Ramos (cell line): ENCODE results near the gene AKAP9.
"Not testable (repeated sequence)": the region's sequence is repeated elsewhere in the genome, so short reads cannot be mapped to it uniquely, and the experiment has no call there.

ENCODE experiments used
- in situ Hi-C: fragments of 300-500 bp; cut with MboI; formaldehyde crosslinking; loops from one replicate; pipeline ENCODE4 v1.14.3; 2022; ENCODE audit warnings: low sequenced_read_pairs; ENCODE audit not compliant: unreplicated experiment

AKAP9 gene

DNA sequence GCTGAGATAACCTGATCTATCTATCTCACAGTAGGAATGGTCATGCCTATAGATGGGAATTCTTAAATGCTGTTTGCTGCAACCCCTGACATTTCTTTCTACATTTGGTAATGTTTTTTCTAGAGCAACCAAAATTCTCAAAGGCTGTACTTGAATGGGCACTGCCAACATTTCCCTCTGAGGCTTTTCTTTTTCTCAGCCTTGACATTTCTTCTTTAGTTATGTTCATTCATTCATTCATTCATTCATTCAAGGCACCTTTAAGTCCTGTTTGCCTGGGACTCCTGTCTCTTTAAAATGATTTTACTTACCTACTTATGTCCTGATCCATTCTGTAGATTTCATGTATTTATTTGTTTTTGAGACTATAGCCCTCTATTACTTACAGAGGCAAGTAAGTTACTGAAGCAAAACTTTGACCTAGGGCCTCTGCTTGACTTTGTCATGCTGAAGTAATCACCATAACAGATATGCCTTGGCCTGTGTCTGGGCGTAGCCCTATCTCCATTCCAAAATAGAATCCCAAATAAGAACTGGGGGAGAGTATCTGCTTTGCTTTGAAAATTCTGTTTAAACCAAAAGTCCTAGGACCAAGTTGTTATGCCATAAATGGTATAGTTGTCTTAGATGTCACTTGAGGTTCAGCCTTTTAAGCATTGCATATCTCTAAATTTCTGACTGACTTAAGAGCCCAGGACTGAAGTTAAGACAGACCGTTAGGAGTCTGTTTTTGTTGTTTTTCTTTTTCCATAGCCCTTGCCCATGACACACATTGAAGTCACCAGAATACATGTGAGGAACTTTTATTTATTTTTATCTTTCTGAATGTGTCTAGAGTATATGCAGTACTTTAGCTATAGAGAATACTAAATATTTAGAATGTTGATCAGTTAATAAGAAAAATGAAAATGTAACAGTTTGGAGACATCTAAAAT, 59.2 kb downstream of the AKAP9 start:
- in situ Hi-C loops, result no loop called here

DNA sequence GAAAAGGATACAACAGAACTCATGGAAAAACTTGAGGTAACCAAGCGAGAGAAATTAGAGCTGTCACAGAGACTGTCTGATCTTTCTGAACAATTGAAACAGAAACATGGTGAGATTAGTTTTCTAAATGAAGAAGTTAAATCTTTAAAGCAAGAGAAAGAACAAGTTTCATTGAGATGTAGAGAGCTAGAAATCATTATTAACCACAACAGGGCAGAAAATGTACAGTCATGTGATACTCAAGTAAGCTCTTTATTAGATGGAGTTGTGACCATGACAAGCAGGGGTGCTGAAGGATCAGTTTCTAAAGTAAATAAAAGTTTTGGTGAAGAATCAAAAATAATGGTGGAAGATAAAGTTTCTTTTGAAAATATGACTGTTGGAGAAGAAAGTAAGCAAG, 62.1 kb downstream of the AKAP9 start:
- in situ Hi-C loops, result no loop called here

DNA sequence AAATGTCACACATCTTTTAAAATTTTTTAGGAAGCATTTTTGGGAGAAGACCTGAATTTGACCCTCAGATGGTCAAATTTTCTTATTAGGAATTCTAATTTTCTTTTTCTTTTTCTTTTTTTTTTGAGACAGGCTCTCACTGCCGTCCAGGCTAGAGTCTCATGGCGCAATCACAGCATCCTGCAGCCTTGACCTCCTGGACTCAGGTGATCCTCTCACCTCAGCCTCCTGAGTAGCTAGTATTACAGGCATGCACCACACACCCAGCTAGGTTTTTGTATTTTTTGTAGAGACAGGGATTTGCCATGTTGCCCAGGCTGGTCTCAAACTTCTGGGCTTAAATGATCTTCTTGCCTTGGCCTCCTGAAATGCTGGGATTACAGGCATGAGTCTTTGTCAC, 65.4 kb downstream of the AKAP9 start:
- in situ Hi-C loops, result no loop called here

DNA sequence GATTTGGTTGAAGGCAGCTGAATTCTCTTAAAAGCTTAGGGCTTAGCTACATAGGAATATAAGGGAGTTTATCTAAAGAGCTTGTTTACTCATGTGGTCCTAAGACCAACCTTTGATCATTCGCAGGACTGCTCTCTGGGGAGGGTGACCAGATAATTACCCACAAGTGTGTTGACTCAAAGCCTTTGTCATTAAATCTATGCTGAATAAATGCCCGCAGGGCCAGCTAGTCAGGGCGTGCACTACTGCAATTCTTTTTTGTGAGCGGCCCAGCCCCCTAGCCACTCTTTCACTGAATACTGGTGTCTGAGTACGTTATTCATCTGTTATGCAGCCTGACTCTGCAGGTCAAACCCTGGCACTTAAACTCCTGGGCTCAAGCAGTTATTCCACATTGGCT, 69.6 kb downstream of the AKAP9 start:
- in situ Hi-C loops, result no loop called here

DNA sequence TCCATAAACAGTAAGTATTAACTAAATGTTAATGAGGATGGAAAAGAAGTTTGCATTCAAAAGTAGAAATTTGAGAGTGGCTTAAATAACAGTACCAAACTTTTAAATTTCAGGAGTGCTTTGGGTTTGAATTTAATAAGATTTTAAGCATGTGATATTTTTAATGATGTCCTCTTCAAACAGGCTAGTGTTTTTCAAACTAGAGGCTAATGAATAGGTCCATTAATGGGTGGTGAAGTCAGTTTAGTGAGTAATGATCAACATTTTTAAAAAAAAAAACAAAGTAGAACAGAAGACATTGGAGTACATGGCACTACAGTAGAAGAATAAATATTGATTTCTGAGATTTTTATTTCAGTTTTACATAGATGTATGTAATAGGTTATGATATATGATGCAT, 72.9 kb downstream of the AKAP9 start:
- in situ Hi-C loops, result no loop called here

DNA sequence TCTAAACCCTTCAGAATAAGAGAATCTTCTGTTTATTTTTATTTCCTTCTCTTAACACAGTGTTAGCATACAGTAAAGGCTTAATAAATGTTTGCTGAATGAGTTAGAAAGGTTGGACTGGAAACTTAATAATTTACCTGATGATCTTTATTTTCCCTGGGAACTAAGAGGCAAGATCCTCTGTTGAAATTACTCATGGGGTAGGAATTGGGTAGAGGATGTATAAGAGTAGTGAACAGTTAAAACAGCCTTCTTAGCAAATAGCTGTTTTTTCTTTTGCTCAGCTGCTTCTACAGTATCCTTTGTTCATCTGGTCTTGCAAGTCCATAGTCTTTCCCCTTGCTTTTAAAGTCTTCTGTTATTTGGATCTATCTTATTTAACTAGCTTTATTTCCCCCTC, 80.0 kb downstream of the AKAP9 start:
- in situ Hi-C loops, result no loop called here

DNA sequence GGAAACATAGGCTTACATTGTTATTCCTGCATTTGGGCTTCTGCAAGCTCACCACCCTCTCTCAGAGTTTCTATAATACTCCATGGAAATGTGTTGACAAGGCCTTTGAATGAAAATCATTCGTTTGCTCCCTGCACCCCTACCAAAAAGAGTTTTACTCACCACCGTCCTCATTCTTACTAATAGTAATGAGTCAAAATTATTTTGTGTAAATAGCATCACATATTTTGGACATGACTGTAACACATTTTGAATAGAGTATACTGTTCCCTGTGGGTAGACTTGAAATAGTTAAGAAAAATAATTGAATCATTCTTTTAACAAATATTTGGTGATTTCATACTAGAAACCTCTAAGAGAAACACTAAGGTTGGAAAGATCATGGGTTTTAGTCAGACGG, 84.6 kb downstream of the AKAP9 start:
- in situ Hi-C loops, result no loop called here

DNA sequence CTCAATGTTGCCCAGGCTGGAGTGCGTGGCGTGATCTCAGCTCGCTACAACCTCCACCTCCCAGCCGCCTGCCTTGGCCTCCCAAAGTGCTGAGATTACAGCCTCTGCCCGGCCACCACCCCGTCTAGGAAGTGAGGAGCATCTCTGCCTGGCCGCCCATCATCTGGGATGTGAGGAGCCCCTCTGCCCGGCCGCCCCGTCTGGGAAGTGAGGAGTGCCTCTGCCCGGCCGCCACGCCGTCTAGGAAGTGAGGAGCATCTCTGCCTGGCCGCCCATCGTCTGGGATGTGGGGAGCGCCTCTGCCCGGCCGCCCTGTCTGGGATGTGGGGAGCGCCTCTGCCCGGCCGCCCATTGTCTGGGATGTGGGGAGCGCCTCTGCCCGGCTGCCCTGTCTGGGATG, 86.0 kb downstream of the AKAP9 start:
- in situ Hi-C loops, result not testable (repeated sequence)

DNA sequence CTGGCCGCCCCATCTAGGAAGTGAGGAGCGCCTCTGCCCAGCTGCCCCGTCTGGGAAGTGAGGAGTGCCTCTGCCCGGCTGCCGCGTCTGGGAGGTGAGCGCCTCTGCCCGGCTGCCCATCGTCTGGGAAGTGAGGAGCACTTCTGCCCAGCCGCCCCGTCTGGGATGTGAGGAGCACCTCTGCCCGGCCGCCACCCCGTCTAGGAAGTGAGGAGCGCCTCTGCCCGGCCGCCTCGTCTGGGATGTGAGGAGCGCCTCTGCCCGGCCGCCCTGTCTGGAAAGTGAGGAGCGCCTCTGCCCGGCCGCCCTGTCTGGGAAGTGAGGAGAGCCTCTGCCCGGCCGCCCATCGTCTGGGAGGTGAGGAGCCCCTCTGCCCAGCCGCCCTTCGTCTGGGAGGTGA, 86.5 kb downstream of the AKAP9 start:
- in situ Hi-C loops, result not testable (repeated sequence)

DNA sequence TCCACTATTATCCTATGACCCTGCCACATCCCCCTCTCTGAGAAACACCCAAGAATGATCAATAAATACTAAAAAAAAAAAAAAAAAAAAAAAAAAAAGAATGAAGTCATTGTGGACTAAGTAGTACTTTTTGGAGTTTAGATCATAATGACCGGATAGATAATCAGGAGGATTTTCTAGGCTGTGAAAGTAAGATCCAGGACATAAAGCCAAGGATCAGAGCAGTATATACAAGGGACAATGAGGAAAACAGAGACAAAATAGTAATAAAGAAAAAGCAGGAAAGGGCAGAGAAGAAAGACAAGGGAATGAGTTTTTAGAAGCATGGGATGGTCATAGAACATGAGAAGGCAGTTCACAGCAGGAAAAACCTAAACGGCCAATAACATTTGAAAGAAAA, 87.6 kb downstream of the AKAP9 start:
- in situ Hi-C loops, result no loop called here

DNA sequence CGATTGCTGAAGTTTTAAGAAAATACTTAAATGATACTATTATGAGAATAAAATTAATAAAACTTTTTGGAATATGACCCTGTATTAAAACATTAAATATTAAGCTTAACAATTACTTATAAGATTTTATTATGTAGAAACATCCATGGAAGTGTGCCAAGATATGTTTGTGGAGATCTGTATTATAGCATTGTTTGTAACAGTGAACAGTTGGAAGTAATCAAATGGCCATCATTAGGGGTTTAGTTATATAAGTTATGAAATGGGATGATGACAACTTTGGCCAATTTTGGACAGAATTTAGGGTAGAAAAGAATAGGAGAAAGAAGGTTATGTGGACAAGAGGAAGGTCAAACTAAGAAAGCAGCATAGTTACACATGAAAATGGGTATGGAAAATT, 88.0 kb downstream of the AKAP9 start:
- in situ Hi-C loops, result no loop called here

DNA sequence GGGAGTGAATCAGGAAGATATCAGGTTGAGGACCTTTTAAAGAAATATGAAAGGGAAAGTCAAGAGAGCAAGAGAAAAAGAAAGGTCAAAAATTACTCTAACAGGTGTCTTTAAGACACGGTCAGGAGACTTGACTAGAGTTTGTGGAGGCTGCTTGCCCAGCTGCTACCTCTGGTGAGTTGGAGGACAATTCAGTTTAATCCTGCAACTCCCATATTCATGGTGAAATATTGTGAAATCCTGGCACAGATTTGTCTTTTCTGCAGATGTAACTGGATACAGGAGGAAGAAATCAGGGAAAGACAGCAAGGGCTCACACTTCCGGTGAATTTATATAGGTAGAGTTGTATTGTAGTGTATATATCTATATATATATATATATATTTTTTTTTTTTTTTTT, 93.5 kb downstream of the AKAP9 start:
- in situ Hi-C loops, result no loop called here

DNA sequence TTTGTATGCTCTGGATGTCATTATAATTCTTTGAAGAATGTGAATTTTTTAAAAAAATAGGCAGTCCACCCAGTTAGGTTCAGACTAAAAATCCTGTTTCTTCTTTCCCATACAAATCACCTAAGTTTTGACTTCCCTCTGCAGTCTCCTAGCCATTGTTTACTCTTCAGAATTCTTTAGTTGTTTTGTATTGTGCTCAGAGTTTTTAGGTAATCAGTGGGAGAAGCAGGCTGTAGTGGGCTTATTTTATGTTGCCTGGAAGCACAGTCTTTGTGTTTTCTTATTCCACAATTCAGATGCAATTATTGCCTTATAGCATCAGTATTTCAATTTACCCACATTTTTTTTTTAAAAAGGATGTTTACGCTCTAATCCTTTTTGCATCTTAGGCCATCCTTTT, 94.9 kb downstream of the AKAP9 start:
- in situ Hi-C loops, result no loop called here

DNA sequence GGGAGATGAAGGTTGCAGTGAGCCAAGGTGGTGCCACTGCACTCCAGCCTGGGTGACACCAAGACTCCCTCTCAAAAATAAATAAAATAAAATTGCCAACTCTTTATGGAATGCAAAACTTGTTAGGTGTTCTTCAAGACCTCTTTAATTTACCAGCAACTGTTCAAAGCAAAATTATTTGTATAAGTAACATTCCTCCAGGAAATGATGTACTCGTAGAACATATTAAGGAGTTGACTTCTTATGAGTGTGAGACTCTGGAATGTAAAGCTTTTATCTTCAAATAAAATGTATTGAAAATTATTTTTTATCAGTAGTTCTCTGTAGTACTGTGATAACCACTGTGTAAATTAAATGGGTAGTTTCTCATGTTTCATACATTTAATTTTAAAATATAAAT, 99.2 kb downstream of the AKAP9 start:
- in situ Hi-C loops, result no loop called here

DNA sequence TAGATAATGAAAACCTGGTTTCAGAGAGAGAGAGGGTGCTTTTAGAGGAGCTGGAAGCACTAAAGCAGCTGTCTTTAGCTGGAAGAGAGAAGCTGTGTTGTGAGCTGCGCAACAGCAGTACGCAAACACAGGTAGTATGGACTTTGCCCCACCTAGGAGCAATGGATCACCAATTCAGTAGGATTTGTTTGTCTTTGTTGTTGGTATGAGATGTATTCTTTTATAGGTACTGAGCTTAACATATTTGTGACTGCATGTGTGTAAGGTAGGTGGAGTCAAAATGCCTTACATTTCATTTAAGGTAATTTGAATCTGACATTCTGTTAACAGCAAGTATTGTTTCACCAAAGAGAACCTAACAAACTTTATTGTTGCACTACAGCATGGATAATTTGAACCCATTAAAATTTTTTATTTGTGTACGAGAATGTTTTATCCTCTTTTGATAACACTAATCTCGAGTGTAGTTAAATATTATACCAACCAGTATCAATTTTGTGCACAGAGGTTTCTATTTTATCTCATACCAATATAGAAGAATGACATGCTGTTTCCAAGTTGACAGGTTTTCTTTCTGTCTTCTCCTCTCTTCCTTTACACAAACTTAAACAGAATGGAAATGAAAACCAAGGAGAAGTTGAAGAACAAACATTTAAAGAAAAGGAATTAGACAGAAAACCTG, 101.5 kb downstream of the AKAP9 start:
- in situ Hi-C loops, result no loop called here

DNA sequence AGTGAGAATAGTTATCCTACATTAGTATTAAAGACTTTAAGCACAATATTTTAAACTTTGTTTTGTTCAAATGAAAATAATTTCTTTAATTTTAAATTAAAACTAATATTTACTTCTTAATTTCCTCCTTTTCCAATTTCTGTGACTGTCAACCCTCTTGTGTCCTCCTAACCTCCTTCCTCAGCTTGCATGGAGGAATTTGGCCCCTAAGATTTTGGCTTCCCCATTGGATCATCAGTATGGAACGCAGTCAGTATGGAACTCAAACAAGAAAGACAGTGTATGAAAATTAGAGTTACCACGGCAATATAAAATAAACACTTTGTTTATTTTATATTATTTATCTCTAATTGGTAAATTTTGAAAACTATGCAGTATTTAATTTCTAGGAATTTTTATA, 102.4 kb downstream of the AKAP9 start:
- in situ Hi-C loops, result no loop called here

DNA sequence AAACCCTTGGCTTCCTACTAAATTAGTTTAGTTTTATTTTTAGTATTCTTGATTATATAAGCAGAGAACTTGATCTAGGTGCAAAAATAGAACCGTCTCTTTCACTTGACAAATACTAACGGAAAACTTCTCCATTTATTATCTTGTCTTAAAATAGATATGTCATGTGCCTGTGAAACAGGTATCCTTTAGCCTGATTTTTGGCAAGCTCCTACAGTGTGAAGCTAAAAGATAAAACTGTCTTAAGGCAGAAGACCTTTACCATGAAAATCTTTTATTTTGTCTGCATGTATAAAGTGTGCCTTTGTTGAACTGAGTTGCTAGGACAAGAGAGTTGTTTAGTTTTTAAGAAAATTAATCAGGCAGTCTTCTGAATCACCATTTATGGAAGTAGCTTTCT, 103.0 kb downstream of the AKAP9 start:
- in situ Hi-C loops, result no loop called here

DNA sequence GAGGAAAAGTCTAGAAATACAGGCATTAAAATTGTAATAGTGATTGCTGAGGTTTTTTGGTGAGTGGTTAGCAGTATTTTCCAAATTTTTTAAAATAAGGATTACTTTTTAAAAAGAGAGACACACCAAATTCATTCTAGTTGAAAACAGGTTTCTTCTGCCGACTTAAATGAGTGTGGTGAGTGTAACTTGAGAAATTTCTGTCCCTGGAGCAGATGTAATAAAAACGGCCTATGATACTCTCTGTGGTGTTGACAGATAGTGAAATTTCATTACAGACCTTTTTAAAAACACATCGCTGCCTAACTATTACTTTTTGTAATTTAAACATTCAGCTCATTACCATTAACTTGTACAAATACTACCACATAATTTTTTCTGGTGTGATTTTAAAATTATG, 103.5 kb downstream of the AKAP9 start:
- in situ Hi-C loops, result no loop called here

DNA sequence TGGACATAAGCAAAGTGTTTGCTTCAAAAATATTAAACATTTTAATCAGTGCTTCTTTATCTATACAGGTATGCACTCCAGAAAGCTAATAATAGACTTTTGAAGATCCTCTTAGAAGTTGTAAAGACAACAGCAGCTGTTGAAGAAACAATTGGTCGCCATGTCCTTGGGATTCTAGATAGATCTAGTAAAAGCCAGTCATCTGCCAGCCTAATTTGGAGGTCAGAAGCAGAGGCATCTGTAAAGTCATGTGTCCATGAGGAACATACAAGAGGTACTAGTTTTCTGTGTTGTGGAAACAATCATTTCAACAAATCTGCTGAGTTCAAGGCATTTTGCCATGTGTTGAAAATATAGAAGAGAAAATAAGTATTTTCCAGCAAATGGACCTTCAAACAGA, 104.3 kb downstream of the AKAP9 start:
- in situ Hi-C loops, result no loop called here

DNA sequence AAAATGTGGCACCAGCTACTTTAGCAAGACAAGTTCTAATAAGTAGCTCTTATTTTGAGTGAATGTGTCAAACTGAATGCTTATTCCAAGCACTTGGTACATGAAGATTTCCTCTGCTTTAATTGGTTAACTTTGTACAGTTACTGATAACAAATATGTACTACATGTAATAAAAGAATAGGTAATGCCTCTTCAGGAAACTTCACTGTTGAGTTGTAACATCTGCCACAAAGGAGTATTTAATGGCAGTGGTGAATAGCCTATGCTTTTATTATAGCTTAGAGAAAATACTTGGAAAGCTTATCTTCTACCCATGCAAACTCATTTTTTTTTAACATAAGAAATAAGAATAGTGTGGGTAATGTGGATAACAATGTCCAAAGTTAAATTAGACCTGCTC, 111.0 kb downstream of the AKAP9 start:
- in situ Hi-C loops, result no loop called here

DNA sequence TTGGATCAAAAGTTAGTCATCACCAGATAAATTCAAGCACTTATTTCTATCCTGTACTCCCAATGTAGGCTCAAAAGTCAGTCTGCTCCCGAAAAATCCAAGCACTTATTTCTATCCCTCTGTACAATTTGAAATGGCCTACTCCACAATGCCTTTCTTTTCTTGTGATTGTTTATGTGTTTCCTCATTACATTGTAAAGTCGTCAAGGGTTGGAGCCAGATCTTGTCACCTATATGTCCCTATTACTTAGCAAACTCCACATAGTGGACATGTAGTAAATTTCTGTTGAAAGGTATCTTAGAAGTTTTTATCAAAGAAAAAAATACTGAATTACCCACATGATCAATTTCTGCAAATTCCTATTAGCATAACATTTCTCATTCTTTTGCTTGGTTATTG, 111.5 kb downstream of the AKAP9 start:
- in situ Hi-C loops, result no loop called here

DNA sequence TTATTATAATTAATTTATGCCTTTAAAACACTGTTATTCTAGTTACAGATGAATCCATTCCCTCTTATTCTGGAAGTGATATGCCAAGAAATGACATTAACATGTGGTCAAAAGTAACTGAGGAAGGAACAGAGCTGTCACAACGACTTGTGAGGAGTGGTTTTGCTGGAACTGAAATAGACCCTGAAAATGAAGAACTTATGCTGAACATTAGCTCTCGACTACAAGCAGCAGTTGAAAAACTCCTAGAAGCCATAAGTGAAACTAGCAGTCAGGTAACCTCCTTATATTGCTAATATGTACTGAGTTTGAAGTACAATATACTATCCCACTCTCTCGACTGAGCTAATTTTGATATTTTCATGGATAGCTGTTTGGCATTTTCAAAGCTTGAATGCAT, 112.0 kb downstream of the AKAP9 start:
- in situ Hi-C loops, result no loop called here
